Stimulated activated CD8-positive, alpha-beta memory T cell treated with anti-CD3 and anti-CD28 coated beads, Interleukin-12 subunit alpha, Interleukin-12 subunit beta, amount 100 ng/mL, for 24 hours (primary cell): ENCODE results near the gene ARHGEF7.
"Not testable (repeated sequence)": the region's sequence is repeated elsewhere in the genome, so short reads cannot be mapped to it uniquely, and the experiment has no call there.

Experiments
- DNase-seq: peaks from one replicate; pipeline ENCODE4 v3.0.0-alpha.2; 2020; ENCODE audit errors: extremely low read depth

Gene ARHGEF7

GRCh38 chr13:111194651-111195050 lies 79.5 kb downstream of the ARHGEF7 start:
- not testable (repeated sequence) for DNase-seq

- not testable (repeated sequence) for DNase-seq
These were observed 83.7 kb downstream of the ARHGEF7 start for GRCh38 chr13:111198732-111199378.

GRCh38 chr13:111201304-111201940 lies 86.3 kb downstream of the ARHGEF7 start:
- DNase-seq = no peak

GRCh38 chr13:111202156-111202621 lies 87.1 kb downstream of the ARHGEF7 start:
- DNase-seq = no peak

GRCh38 chr13:111202745-111203144 lies 87.6 kb downstream of the ARHGEF7 start:
- DNase-seq = no peak

GRCh38 chr13:111203736-111204389 lies 88.8 kb downstream of the ARHGEF7 start:
- no peak for DNase-seq

- no peak for DNase-seq
These were observed 89.5 kb downstream of the ARHGEF7 start for GRCh38 chr13:111204438-111205177.

GRCh38 chr13:111206148-111206547 lies 91.0 kb downstream of the ARHGEF7 start:
- DNase-seq = no peak

GRCh38 chr13:111209613-111210012 lies 94.5 kb downstream of the ARHGEF7 start:
- DNase-seq = no peak

GRCh38 chr13:111210091-111210490 lies 95.0 kb downstream of the ARHGEF7 start:
- no peak for DNase-seq

- DNase-seq = no peak
These were observed 95.7 kb downstream of the ARHGEF7 start for GRCh38 chr13:111210544-111211469.

GRCh38 chr13:111211789-111212516 lies 96.8 kb downstream of the ARHGEF7 start:
- DNase-seq = no peak

GRCh38 chr13:111212517-111212873 lies 97.4 kb downstream of the ARHGEF7 start:
- no peak for DNase-seq

- DNase-seq = no peak
These were observed 99.0 kb downstream of the ARHGEF7 start for GRCh38 chr13:111213964-111214726.

- DNase-seq = no peak
These were observed 100.3 kb downstream of the ARHGEF7 start for GRCh38 chr13:111215081-111216047.

- peak; percentile 8 for DNase-seq
These were observed 101.3 kb downstream of the ARHGEF7 start for GRCh38 chr13:111216166-111216960.

- DNase-seq = no peak
These were observed 102.5 kb downstream of the ARHGEF7 start for GRCh38 chr13:111217641-111218040.

GRCh38 chr13:111219280-111219679 lies 104.2 kb downstream of the ARHGEF7 start:
- DNase-seq = no peak
